ENCODE results near the gene PCDHA9.
"Not testable (repeated sequence)": the region's sequence is repeated elsewhere in the genome, so short reads cannot be mapped to it uniquely, and the experiment has no call there.

PCDHA9 gene

GRCh38 chr5:140834439-140835008, 13.7 kb upstream of the PCDHA9 start:
- not testable (repeated sequence) for DNase-seq

- DNase-seq, result no peak
Observed at GRCh38 chr5:140835622-140836510, 12.3 kb upstream of the PCDHA9 start.

GRCh38 chr5:140840978-140841962, 6.9 kb upstream of the PCDHA9 start, which contains the start of gene PCDHA8:
Gene PCDHA8 (plus strand): TSS chr5:140841187. CDS start chr5:140841322, 135 bp downstream.
- DNase-seq, result no peak

- DNase-seq, result no peak
Observed at GRCh38 chr5:140842798-140843733, 5.1 kb upstream of the PCDHA9 start.

- DNase-seq, result not testable (repeated sequence)
Observed at GRCh38 chr5:140849831-140850634, 1.9 kb downstream of the PCDHA9 start.

GRCh38 chr5:140855772-140856674, 7.8 kb downstream of the PCDHA9 start, which contains the start of gene PCDHA10:
Gene PCDHA10 (plus strand): TSS chr5:140855897. CDS start chr5:140856049, 152 bp downstream.
- no peak for DNase-seq

GRCh38 chr5:140857177-140857986, 9.2 kb downstream of the PCDHA9 start:
- DNase-seq, result no peak

- DNase-seq, result no peak
Observed at GRCh38 chr5:140857987-140858240, 9.7 kb downstream of the PCDHA9 start.

- DNase-seq, result no peak
Observed at GRCh38 chr5:140862441-140863295, 14.5 kb downstream of the PCDHA9 start.

- no peak for DNase-seq
Observed at GRCh38 chr5:140868721-140869554, 20.8 kb downstream of the PCDHA9 start, which contains the start of gene PCDHA11. Gene PCDHA11 (plus strand): TSS chr5:140868957. CDS start chr5:140869104, 147 bp downstream.

GRCh38 chr5:140869555-140869886, 21.3 kb downstream of the PCDHA9 start:
- no peak for DNase-seq

- DNase-seq, result no peak
Observed at GRCh38 chr5:140870221-140871201, 22.3 kb downstream of the PCDHA9 start.

- no peak for DNase-seq
Observed at GRCh38 chr5:140875085-140876065, 27.2 kb downstream of the PCDHA9 start, which contains the start of gene PCDHA12. Gene PCDHA12 (plus strand): TSS chr5:140875308. CDS start chr5:140875473, 165 bp downstream.

GRCh38 chr5:140876541-140877261, 28.5 kb downstream of the PCDHA9 start:
- not testable (repeated sequence) for DNase-seq

Data from T1000 (cell line).